ENCODE results near the gene BEGAIN. TPM values are rescaled to one million over a fixed set of nuclear protein-coding genes. Genes with fewer than 3 reads are reported as not detected.

BEGAIN gene
- total RNA-seq, 2 donors from 2014 or later: 0.74 to 0.99 TPM

DNA sequence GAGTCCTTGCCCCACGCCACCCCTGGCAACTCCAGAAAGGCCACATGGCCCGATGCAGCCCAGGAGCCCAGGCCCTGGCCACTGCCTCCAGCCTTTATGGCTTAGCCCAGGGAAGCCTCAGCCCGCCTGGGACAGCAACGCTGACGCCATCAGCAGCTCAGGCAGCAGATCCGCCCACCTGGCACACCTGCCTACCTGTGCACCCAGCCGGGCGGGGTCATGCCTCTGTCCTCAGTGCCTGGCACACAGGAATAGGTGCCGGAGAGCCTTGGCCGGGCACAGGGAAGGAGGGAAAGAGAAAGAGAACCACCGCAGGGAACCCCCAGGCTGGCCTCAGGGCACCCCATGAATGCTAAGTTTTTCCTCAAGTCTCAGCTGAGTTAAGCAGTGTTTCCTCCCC is 21.1 kb downstream of the BEGAIN start:
- DNase-seq: peak; percentile 79
- Histone ChIP-seq H3K9ac (ENCODE audit: low read depth in 2 of 2, low read length in 2 of 2) (peak overlapping the region in 1 of 2 donors; percentile 51), H3K27ac (no peak overlapping the region), H3K4me3 (no peak overlapping the region), H3K36me3 (no peaks in the 10 kb centered on the region), H3K27me3 (peaks cover 44% of the 10 kb centered on the region), H3K4me1 (no peaks in the 10 kb centered on the region), H3K9me3 (no peaks in the 10 kb centered on the region)
- intact Hi-C loops (cut with DNase I): no loop called here
- TF ChIP-seq, protein P1, sequence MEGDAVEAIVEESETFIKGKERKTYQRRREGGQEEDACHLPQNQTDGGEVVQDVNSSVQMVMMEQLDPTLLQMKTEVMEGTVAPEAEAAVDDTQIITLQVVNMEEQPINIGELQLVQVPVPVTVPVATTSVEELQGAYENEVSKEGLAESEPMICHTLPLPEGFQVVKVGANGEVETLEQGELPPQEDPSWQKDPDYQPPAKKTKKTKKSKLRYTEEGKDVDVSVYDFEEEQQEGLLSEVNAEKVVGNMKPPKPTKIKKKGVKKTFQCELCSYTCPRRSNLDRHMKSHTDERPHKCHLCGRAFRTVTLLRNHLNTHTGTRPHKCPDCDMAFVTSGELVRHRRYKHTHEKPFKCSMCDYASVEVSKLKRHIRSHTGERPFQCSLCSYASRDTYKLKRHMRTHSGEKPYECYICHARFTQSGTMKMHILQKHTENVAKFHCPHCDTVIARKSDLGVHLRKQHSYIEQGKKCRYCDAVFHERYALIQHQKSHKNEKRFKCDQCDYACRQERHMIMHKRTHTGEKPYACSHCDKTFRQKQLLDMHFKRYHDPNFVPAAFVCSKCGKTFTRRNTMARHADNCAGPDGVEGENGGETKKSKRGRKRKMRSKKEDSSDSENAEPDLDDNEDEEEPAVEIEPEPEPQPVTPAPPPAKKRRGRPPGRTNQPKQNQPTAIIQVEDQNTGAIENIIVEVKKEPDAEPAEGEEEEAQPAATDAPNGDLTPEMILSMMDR (IDR thresholded peaks at IDR 0.05): no peak

DNA sequence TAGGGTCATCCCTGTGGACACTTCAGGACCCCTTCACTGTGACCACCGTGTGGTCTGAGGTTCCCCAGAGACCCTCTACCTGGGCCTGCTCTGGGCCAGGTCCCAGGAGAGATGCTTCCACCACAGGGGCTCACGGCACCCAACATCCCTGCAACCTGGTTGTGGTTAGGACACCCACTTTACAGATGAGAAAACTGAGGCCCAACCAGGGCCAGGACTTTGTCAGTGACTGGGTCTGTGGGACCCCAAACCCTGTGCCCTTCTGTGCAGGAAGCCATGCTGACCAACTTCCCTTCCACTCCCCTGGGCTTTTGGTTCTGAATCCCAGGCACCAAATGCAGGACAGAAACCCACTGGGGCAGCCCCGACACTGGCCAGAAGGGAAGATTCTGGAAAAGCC is 21.6 kb downstream of the BEGAIN start:
- peaks cover 41% of the 10 kb centered on the region for H3K27me3 ChIP-seq

DNA sequence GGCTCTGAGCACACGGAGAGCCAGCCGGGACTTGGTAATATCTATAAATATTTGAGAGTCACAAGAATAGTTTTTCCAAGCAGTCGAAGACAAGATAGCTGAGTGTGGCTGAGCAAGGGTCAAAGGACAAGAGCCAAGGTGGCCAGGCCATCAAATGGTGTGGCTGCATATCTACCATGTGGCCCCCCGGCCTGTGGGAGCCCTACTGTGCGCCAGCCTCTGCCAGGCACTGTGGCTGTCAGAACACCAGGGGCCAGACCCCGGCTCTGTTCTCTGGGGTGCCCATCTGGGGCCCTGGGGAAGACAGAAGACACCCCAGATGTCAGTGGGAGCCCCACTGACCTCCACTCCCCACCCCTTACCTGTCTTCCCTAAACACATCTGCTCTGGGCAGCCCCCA is 22.7 kb downstream of the BEGAIN start:
- H3K9ac ChIP-seq (ENCODE audit: low read depth in 2 of 2, low read length in 2 of 2): no peak overlapping the region
- H3K4me1 ChIP-seq: no peaks in the 10 kb centered on the region
- no peak for DNase-seq
- TF ChIP-seq, protein P1 (IDR thresholded peaks at IDR 0.05): no peak
- no peaks in the 10 kb centered on the region for H3K36me3 ChIP-seq
- H3K27me3 ChIP-seq: peaks cover 30% of the 10 kb centered on the region
- H3K9me3 ChIP-seq: no peaks in the 10 kb centered on the region
- H3K27ac ChIP-seq: no peak overlapping the region
- H3K4me3 ChIP-seq: no peak overlapping the region
- intact Hi-C loops (cut with DNase I): no loop called here

More for the DNA sequence above, 21.6 kb downstream of the BEGAIN start:
- TF ChIP-seq, protein P1 (IDR thresholded peaks at IDR 0.05): no peak
- Histone ChIP-seq H3K36me3 (no peaks in the 10 kb centered on the region), H3K4me3 (no peak overlapping the region), H3K9me3 (no peaks in the 10 kb centered on the region), H3K27ac (no peak overlapping the region), H3K4me1 (no peaks in the 10 kb centered on the region), H3K9ac (ENCODE audit: low read depth in 2 of 2, low read length in 2 of 2) (peak overlapping the region in 1 of 2 donors; percentile 31)
- no peak for DNase-seq
- intact Hi-C loops (cut with DNase I): no loop called here

DNA sequence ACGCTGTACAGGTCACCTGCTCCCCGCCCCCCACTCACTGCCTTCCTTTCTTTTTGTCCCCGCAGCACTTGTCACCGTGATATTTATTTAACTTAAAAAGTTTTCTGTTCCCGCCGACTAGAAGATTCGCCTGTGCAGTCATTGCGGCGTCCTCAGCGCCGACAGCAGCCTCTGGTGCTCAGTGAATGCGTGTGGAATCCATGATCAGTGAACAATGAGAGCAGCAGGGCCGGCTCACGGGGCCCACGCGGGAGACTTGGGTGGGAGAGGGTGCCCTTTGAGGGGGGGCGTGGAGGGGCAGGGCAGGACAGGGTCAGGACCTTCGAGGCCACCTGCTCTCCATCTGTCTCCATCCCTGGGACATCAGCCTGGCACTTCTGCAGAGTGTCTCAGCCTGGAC is 24.5 kb downstream of the BEGAIN start:
- TF ChIP-seq, protein P1 (IDR thresholded peaks at IDR 0.05): no peak
- Histone ChIP-seq H3K4me3 (no peak overlapping the region), H3K27ac (no peak overlapping the region), H3K9me3 (no peaks in the 10 kb centered on the region), H3K27me3 (peaks cover 15% of the 10 kb centered on the region), H3K36me3 (no peaks in the 10 kb centered on the region), H3K4me1 (no peaks in the 10 kb centered on the region), H3K9ac (ENCODE audit: low read depth in 2 of 2, low read length in 2 of 2) (no peak overlapping the region)
- DNase-seq: no peak
- intact Hi-C loops (cut with DNase I): no loop called here

DNA sequence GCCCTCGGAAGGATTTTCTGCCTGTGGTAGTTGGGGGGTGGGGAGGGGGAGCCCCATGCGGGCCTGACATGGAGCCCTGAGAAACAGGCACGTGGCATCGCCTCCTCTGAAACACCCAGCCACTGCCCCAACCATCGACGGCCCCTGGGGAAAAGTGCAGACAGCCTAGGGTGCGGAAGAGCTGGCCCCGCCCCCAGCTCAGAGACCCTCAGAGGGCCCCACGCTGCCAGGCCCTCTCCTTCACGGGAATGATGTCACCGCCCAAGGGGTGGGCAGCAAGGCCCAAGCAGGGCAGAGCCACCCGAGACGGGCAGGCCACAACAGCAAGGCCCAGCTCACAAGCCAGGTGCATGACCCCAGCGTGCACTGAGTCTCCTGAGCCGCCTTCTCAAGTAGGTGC is 26.2 kb downstream of the BEGAIN start:
- Histone ChIP-seq H3K27me3 (no peaks in the 10 kb centered on the region), H3K36me3 (no peaks in the 10 kb centered on the region), H3K9ac (ENCODE audit: low read depth in 2 of 2, low read length in 2 of 2) (no peak overlapping the region), H3K4me1 (no peaks in the 10 kb centered on the region), H3K9me3 (no peaks in the 10 kb centered on the region), H3K4me3 (no peak overlapping the region), H3K27ac (no peak overlapping the region)
- TF ChIP-seq, protein P1 (IDR thresholded peaks at IDR 0.05): no peak
- intact Hi-C loops (cut with DNase I): no loop called here
- no peak for DNase-seq

DNA sequence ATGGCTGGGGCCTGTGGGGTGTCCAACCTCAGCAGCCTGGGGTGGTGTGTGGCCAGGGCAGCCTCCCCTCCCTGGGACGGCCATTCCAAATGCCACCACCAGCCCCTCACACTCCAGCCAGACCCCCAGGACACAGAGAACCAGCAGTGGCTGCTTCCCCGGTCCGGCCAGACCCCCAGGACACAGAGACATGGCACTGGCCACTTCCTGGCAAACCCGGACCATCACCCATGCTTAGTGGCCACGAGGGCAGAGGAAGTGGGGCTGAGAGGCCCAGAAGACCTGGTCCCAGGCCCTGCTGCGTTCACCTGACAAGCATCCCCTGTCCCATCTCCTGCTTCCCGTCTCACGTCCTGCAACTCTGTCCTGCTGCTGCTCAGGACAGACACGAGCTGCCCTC is 26.7 kb downstream of the BEGAIN start:
- Histone ChIP-seq H3K4me3 (no peak overlapping the region), H3K4me1 (no peaks in the 10 kb centered on the region), H3K27me3 (no peaks in the 10 kb centered on the region), H3K27ac (no peak overlapping the region), H3K36me3 (no peaks in the 10 kb centered on the region), H3K9ac (ENCODE audit: low read depth in 2 of 2, low read length in 2 of 2) (no peak overlapping the region), H3K9me3 (no peaks in the 10 kb centered on the region)
- TF ChIP-seq, protein P1 (IDR thresholded peaks at IDR 0.05): no peak
- no peak for DNase-seq
- intact Hi-C loops (cut with DNase I): no loop called here
